Measurements from ENCODE around the gene MAP7. TPM values are rescaled to one million over a fixed set of nuclear protein-coding genes. Genes with fewer than 3 reads are reported as not detected.

MAP7 gene
- total RNA-seq, 2 donors from 2014 or later, result 19.7 to 28.7 TPM

- ATAC-seq, result no peak
Observed at GRCh38 chr6:136571496-136571895, 21.3 kb upstream of the MAP7 start.

GRCh38 chr6:136571065-136571464 is 20.8 kb upstream of the MAP7 start:
- Histone ChIP-seq H3K4me1 (peaks cover 34% of the 10 kb centered on the region), H3K4me3 (no peak overlapping the region), H3K9me3 (no peaks in the 10 kb centered on the region), H3K27ac (no peak overlapping the region), H3K27me3 (no peaks in the 10 kb centered on the region), H3K36me3 (replicated peaks in 1 of 2; ENCODE audit: insufficient read depth in 1 of 2, low read depth in 2 of 2) (peaks cover 0 to 12% of the 10 kb centered on the region in 2 donors)
- WGBS, 2 donors, result 94 to 99% methylated on average over 5 of the region's 5 CpGs
- ATAC-seq (no peak), DNase-seq (no peak)
- intact Hi-C loops (cut with DNase I), result no loop called here
- no peak for TF ChIP-seq POLR2A (IDR thresholded peaks at IDR 0.05)
- no peak for TF ChIP-seq CTCF (IDR thresholded peaks at IDR 0.05)

More at GRCh38 chr6:136571496-136571895, 21.3 kb upstream of the MAP7 start:
- Histone ChIP-seq H3K36me3 (replicated peaks in 1 of 2; ENCODE audit: insufficient read depth in 1 of 2, low read depth in 2 of 2) (peaks cover 0 to 12% of the 10 kb centered on the region in 2 donors), H3K27ac (no peak overlapping the region), H3K4me1 (peaks cover 29% of the 10 kb centered on the region), H3K9me3 (no peaks in the 10 kb centered on the region), H3K4me3 (no peak overlapping the region), H3K27me3 (no peaks in the 10 kb centered on the region)
- intact Hi-C loops (cut with DNase I), result no loop called here
- TF ChIP-seq POLR2A (IDR thresholded peaks at IDR 0.05) (no peak), CTCF (IDR thresholded peaks at IDR 0.05) (no peak)
- DNase-seq, result no peak

GRCh38 chr6:136568129-136568528 is 17.9 kb upstream of the MAP7 start:
- 23 to 27% methylated on average over 3 of the region's 3 CpGs for WGBS, 2 donors
- Histone ChIP-seq H3K27ac (peak overlapping the region in 2 of 4 donors; percentile 42 to 53), H3K36me3 (replicated peaks in 1 of 2; ENCODE audit: insufficient read depth in 1 of 2, low read depth in 2 of 2) (no peaks in the 10 kb centered on the region), H3K4me1 (peaks cover 55% of the 10 kb centered on the region), H3K4me3 (no peak overlapping the region), H3K27me3 (no peaks in the 10 kb centered on the region), H3K9me3 (no peaks in the 10 kb centered on the region)
- DNase-seq, result no peak
- intact Hi-C loops (cut with DNase I), result no loop called here
- peak; percentile 33 for ATAC-seq
- no peak for TF ChIP-seq CTCF (IDR thresholded peaks at IDR 0.05)
- no peak for TF ChIP-seq POLR2A (IDR thresholded peaks at IDR 0.05)

- TF ChIP-seq CTCF (IDR thresholded peaks at IDR 0.05), result no peak
- TF ChIP-seq POLR2A (IDR thresholded peaks at IDR 0.05), result no peak
- intact Hi-C loops (cut with DNase I), result no loop called here
- Histone ChIP-seq H3K4me1 (peaks cover 55% of the 10 kb centered on the region), H3K9me3 (no peaks in the 10 kb centered on the region), H3K27me3 (no peaks in the 10 kb centered on the region), H3K4me3 (no peak overlapping the region), H3K27ac (peak overlapping the region; percentile 21 to 53 (median 34)), H3K36me3 (replicated peaks in 1 of 2; ENCODE audit: insufficient read depth in 1 of 2, low read depth in 2 of 2) (no peaks in the 10 kb centered on the region)
- 72 to 80% methylated on average over 4 of the region's 4 CpGs for WGBS, 2 donors
- DNase-seq, result no peak
- ATAC-seq, result peak; percentile 39
Observed at GRCh38 chr6:136567688-136568087, 17.5 kb upstream of the MAP7 start.

- no peaks in the 10 kb centered on the region for H3K9me3 ChIP-seq
- 31 to 36% methylated on average over 2 of the region's 2 CpGs for WGBS, 2 donors
- H3K36me3 ChIP-seq (replicated peaks in 1 of 2; ENCODE audit: insufficient read depth in 1 of 2, low read depth in 2 of 2), result no peaks in the 10 kb centered on the region
- no peak overlapping the region for H3K4me3 ChIP-seq
- H3K27ac ChIP-seq, result peak overlapping the region in 3 of 4 donors; percentile 26 to 59 (median 53)
- TF ChIP-seq POLR2A (IDR thresholded peaks at IDR 0.05), result no peak
- DNase-seq (no peak), ATAC-seq (no peak)
- H3K4me1 ChIP-seq, result peaks cover 55% of the 10 kb centered on the region
- intact Hi-C loops (cut with DNase I), result no loop called here
- H3K27me3 ChIP-seq, result no peaks in the 10 kb centered on the region
Observed at GRCh38 chr6:136566851-136567250, 16.6 kb upstream of the MAP7 start.
